CD8-positive, alpha-beta memory T cell (primary cell): ENCODE measurements around the gene LRRC27. TPM values are rescaled to one million over a fixed set of nuclear protein-coding genes. Genes with fewer than 3 reads are reported as not detected.
"Not testable (repeated sequence)": the region's sequence is repeated elsewhere in the genome, so short reads cannot be mapped to it uniquely, and the experiment has no call there.

Experiments used
- CTCF ChIA-PET: fragments of 350-600 bp; sonication (Branson Sonifier 250); formaldehyde crosslinking; loops from one replicate; lab custom pipeline; 2021; ENCODE audit warnings: antibody characterized with exemption; lab: Charles Lee
- POLR2A ChIA-PET: fragments of 350-600 bp; sonication (Branson Sonifier 250); formaldehyde crosslinking; loops from one replicate; lab custom pipeline; 2021; ENCODE audit warnings: antibody characterized with exemption; lab: Charles Lee
- DNase-seq, 5 donors: peaks; one replicate each; pipeline versions ENCODE4 v3.0.0 to v3.0.0-alpha.2; 2020 to 2022; ENCODE audit warnings: mixed read lengths in 1 of 5
- H3K27ac ChIP-seq: one replicate; pipeline ENCODE4 v1.7.0; 2013; ENCODE audit warnings: low read depth, mild to moderate bottlenecking, low read length, moderate library complexity
- H3K27me3 ChIP-seq: 2 replicates; pipeline ENCODE4 v1.7.0; 2013; ENCODE audit warnings: low read length, mild to moderate bottlenecking; ENCODE audit not compliant: insufficient read depth, poor library complexity, severe bottlenecking
- H3K36me3 ChIP-seq: 2 replicates; pipeline ENCODE4 v1.7.0; 2013; ENCODE audit warnings: mild to moderate bottlenecking, low read length, moderate library complexity; ENCODE audit not compliant: insufficient read depth
- H3K4me1 ChIP-seq: 2 replicates; pipeline ENCODE4 v1.7.0; 2013; ENCODE audit warnings: mild to moderate bottlenecking, low read length, moderate library complexity; ENCODE audit not compliant: insufficient read depth
- H3K4me3 ChIP-seq: 2 replicates; pipeline ENCODE4 v1.7.0; 2013; ENCODE audit warnings: mild to moderate bottlenecking, low read length
- H3K9me3 ChIP-seq: 2 replicates; pipeline ENCODE4 v1.7.0; 2013; ENCODE audit warnings: mild to moderate bottlenecking, low read length
- H3K27ac Mint-ChIP-seq, 8 donors: one replicate each; pipeline ENCODE4 v1.8.0; 2020 to 2021; ENCODE audit warnings: mixed read lengths in 8 of 8, mild to moderate bottlenecking in 6 of 8, inconsistent platforms in 3 of 8, moderate library complexity in 3 of 8
- H3K27me3 Mint-ChIP-seq, 2 donors: one replicate each; pipeline ENCODE4 v1.8.0; 2020 to 2021; ENCODE audit warnings: mixed read lengths in 2 of 2, mild to moderate bottlenecking in 1 of 2, moderate library complexity in 1 of 2
- H3K36me3 Mint-ChIP-seq, 3 donors: one replicate each; pipeline ENCODE4 v1.8.0; 2020 to 2021; ENCODE audit warnings: mixed read lengths in 3 of 3, inconsistent platforms in 1 of 3, mild to moderate bottlenecking in 1 of 3
- H3K4me1 Mint-ChIP-seq, 3 donors: one replicate each; pipeline ENCODE4 v1.8.0; 2020 to 2021; ENCODE audit warnings: mixed read lengths in 3 of 3, inconsistent platforms in 1 of 3, mild to moderate bottlenecking in 1 of 3
- H3K4me3 Mint-ChIP-seq, 7 donors: one replicate each; pipeline ENCODE4 v1.8.0; 2020 to 2021; ENCODE audit warnings: mixed read lengths in 7 of 7, mild to moderate bottlenecking in 6 of 7, moderate library complexity in 4 of 7, inconsistent platforms in 2 of 7
- H3K9me3 Mint-ChIP-seq, 5 donors: one replicate each; pipeline ENCODE4 v1.8.0; 2020 to 2022; ENCODE audit warnings: mixed read lengths in 5 of 5, mild to moderate bottlenecking in 3 of 5, moderate library complexity in 2 of 5, inconsistent platforms in 1 of 5
- polyA plus RNA-seq: library from polyadenylated mRNA; unstranded; fragments of 300-500 nt; fragmentation: Illumina TruSeq; gene quantifications from one replicate; pipeline ENCODE4 v1.2.3, GENCODE V29; 2021
- total RNA-seq, 2 experiments: library from RNA; stranded (reverse); gene quantifications; one replicate each; pipeline ENCODE4 v1.2.3, GENCODE V29; 2021

The LRRC27 gene
- total and polyA plus RNA-seq, 3 experiments from 2014 or later: 1.8 to 5.7 (median 3.1) TPM

- H3K27me3 Mint-ChIP-seq: no peaks in the 10 kb centered on the region
- no peak overlapping the region for H3K27ac Mint-ChIP-seq
- no peaks in the 10 kb centered on the region for H3K27me3 ChIP-seq
- no peaks in the 10 kb centered on the region for H3K9me3 ChIP-seq
- H3K4me1 Mint-ChIP-seq: peaks cover 0 to 2% (median 0%) of the 10 kb centered on the region in 3 donors
- POLR2A ChIA-PET: no interaction called here
- no peak overlapping the region for H3K4me3 Mint-ChIP-seq
- no peak for DNase-seq
- no peak overlapping the region for H3K27ac ChIP-seq
- peaks cover 0 to 2% (median 0%) of the 10 kb centered on the region in 5 donors for H3K9me3 Mint-ChIP-seq
- CTCF ChIA-PET: interaction anchor here (0.6 kb wide), 1 partner anchor 85 kb away, joined by 3 read pairs; no protein-coding TSS in a partner anchor
- H3K4me3 ChIP-seq: no peak overlapping the region
- H3K36me3 Mint-ChIP-seq: no peaks in the 10 kb centered on the region
- no peaks in the 10 kb centered on the region for H3K4me1 ChIP-seq
- no peaks in the 10 kb centered on the region for H3K36me3 ChIP-seq
Measured at GRCh38 chr10:132316133-132316532, 15.9 kb upstream of the LRRC27 start.

- H3K27me3 ChIP-seq, H3K9me3 ChIP-seq, H3K36me3 Mint-ChIP-seq, CTCF ChIA-PET, H3K27ac Mint-ChIP-seq, H3K4me1 Mint-ChIP-seq, H3K9me3 Mint-ChIP-seq, H3K27me3 Mint-ChIP-seq, H3K4me1 ChIP-seq, H3K36me3 ChIP-seq, H3K27ac ChIP-seq, DNase-seq, H3K4me3 Mint-ChIP-seq, H3K4me3 ChIP-seq, POLR2A ChIA-PET: not testable (repeated sequence)
Measured at GRCh38 chr10:132317477-132317876, 14.5 kb upstream of the LRRC27 start.

- CTCF ChIA-PET: no interaction called here
- DNase-seq: no peak
Measured at GRCh38 chr10:132319853-132320653, 11.9 kb upstream of the LRRC27 start.

GRCh38 chr10:132320654-132321469 is 11.1 kb upstream of the LRRC27 start:
- peaks cover 6 to 11% (median 6%) of the 10 kb centered on the region in 3 donors for H3K36me3 Mint-ChIP-seq
- H3K27ac ChIP-seq: no peak overlapping the region
- no peaks in the 10 kb centered on the region for H3K9me3 ChIP-seq
- H3K4me1 ChIP-seq: no peaks in the 10 kb centered on the region
- no peak for DNase-seq
- no peak overlapping the region for H3K4me3 Mint-ChIP-seq
- H3K27me3 Mint-ChIP-seq: no peaks in the 10 kb centered on the region
- no peaks in the 10 kb centered on the region for H3K9me3 Mint-ChIP-seq
- no peak overlapping the region for H3K4me3 ChIP-seq
- no peaks in the 10 kb centered on the region for H3K36me3 ChIP-seq
- no peaks in the 10 kb centered on the region for H3K27me3 ChIP-seq
- H3K4me1 Mint-ChIP-seq: peaks cover 5 to 13% (median 7%) of the 10 kb centered on the region in 3 donors
- peak overlapping the region in 1 of 8 donors; percentile 61 for H3K27ac Mint-ChIP-seq
- POLR2A ChIA-PET: no interaction called here
- CTCF ChIA-PET: no interaction called here

More at GRCh38 chr10:132319853-132320653, 11.9 kb upstream of the LRRC27 start:
- Mint-ChIP-seq H3K27ac (peak overlapping the region in 1 of 8 donors; percentile 77), H3K9me3 (no peaks in the 10 kb centered on the region), H3K36me3 (peaks cover 6 to 10% (median 6%) of the 10 kb centered on the region in 3 donors), H3K27me3 (no peaks in the 10 kb centered on the region), H3K4me1 (peaks cover 5 to 12% (median 6%) of the 10 kb centered on the region in 3 donors), H3K4me3 (no peak overlapping the region)
- no peaks in the 10 kb centered on the region for H3K4me1 ChIP-seq
- H3K27me3 ChIP-seq: no peaks in the 10 kb centered on the region
- POLR2A ChIA-PET: no interaction called here
- H3K9me3 ChIP-seq: no peaks in the 10 kb centered on the region
- no peak overlapping the region for H3K4me3 ChIP-seq
- no peak overlapping the region for H3K27ac ChIP-seq
- H3K36me3 ChIP-seq: no peaks in the 10 kb centered on the region

- H3K4me1 Mint-ChIP-seq: peaks cover 8 to 17% (median 11%) of the 10 kb centered on the region in 3 donors
Measured at GRCh38 chr10:132321726-132322125, 10.3 kb upstream of the LRRC27 start.

GRCh38 chr10:132322586-132323048 is 9.4 kb upstream of the LRRC27 start:
- no peak overlapping the region for H3K4me3 Mint-ChIP-seq
- peaks cover 6 to 16% (median 7%) of the 10 kb centered on the region in 3 donors for H3K36me3 Mint-ChIP-seq
- H3K9me3 ChIP-seq: no peaks in the 10 kb centered on the region
- H3K36me3 ChIP-seq: no peaks in the 10 kb centered on the region
- H3K4me1 ChIP-seq: no peaks in the 10 kb centered on the region
- H3K4me3 ChIP-seq: no peak overlapping the region
- ChIA-PET CTCF (no interaction called here), POLR2A (no interaction called here)
- DNase-seq: no peak
- H3K27me3 ChIP-seq: no peaks in the 10 kb centered on the region
- H3K27ac Mint-ChIP-seq: peak overlapping the region in 2 of 8 donors; percentile 26 to 44
- peaks cover 13 to 23% (median 18%) of the 10 kb centered on the region in 3 donors for H3K4me1 Mint-ChIP-seq
- H3K27ac ChIP-seq: no peak overlapping the region
- H3K9me3 Mint-ChIP-seq: no peaks in the 10 kb centered on the region
- H3K27me3 Mint-ChIP-seq: no peaks in the 10 kb centered on the region

More at GRCh38 chr10:132321726-132322125, 10.3 kb upstream of the LRRC27 start:
- no peaks in the 10 kb centered on the region for H3K27me3 ChIP-seq
- H3K36me3 ChIP-seq: no peaks in the 10 kb centered on the region
- no peaks in the 10 kb centered on the region for H3K9me3 ChIP-seq
- no peaks in the 10 kb centered on the region for H3K9me3 Mint-ChIP-seq
- no peak for DNase-seq
- H3K27ac Mint-ChIP-seq: no peak overlapping the region
- no peak overlapping the region for H3K27ac ChIP-seq
- CTCF ChIA-PET: no interaction called here
- H3K4me1 ChIP-seq: no peaks in the 10 kb centered on the region
- peaks cover 6 to 14% (median 6%) of the 10 kb centered on the region in 3 donors for H3K36me3 Mint-ChIP-seq
- no peak overlapping the region for H3K4me3 Mint-ChIP-seq
- H3K4me3 ChIP-seq: no peak overlapping the region
- POLR2A ChIA-PET: no interaction called here
- no peaks in the 10 kb centered on the region for H3K27me3 Mint-ChIP-seq

GRCh38 chr10:132324186-132324585 is 7.8 kb upstream of the LRRC27 start:
- Histone ChIP-seq H3K9me3 (no peaks in the 10 kb centered on the region), H3K36me3 (no peaks in the 10 kb centered on the region), H3K27ac (no peak overlapping the region), H3K27me3 (no peaks in the 10 kb centered on the region), H3K4me1 (no peaks in the 10 kb centered on the region), H3K4me3 (no peak overlapping the region)
- ChIA-PET CTCF (no interaction called here), POLR2A (no interaction called here)
- Mint-ChIP-seq H3K36me3 (peaks cover 6 to 21% (median 7%) of the 10 kb centered on the region in 3 donors), H3K4me1 (peaks cover 23 to 38% (median 33%) of the 10 kb centered on the region in 3 donors), H3K9me3 (no peaks in the 10 kb centered on the region), H3K4me3 (no peak overlapping the region), H3K27ac (peak overlapping the region in 6 of 8 donors; percentile 4 to 76 (median 37)), H3K27me3 (no peaks in the 10 kb centered on the region)
- DNase-seq: no peak
